22Rv1 (cell line): Measurements from ENCODE around the gene BSG.
"Not testable (repeated sequence)": the region's sequence is repeated elsewhere in the genome, so short reads cannot be mapped to it uniquely, and the experiment has no call there.

Source experiments
- H3K27ac ChIP-seq: fragments of 450-650 bp; 2 replicates; pipeline ENCODE4 v1.5.1; 2017
- ZFX ChIP-seq: fragments of 450-650 bp; IDR thresholded peaks from 2 replicates; pipeline ENCODE4 v1.6.1; 2017; ENCODE audit warnings: antibody characterized with exemption, borderline replicate concordance
- TF ChIP-seq, protein P1 (sequence below): fragments of 450-650 bp; IDR thresholded peaks from 2 replicates; pipeline ENCODE4 v1.5.1; 2017; ENCODE audit warnings: mild to moderate bottlenecking

The BSG gene

DNA sequence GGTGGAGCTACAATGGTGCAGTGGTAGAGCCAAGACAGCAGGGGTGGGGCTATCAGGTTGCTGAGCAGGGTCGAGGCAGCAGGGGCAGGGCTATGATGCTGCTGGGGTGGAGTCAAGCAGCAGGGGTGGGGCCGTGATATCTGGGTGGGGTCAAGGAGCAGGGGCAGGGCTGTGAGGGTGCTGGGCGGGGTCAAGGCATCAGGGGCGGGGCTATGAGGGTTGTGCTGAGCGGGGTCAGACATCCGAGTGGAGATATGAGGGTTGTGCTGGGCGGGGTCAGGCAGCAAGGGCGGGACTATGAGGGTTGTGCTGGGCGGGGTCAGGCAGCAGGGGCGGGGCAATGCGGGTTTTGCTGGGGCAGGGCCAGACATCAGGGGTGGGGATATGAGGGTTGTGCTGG, 32.0 kb downstream of the BSG start:
- TF ChIP-seq ZFX: no peak
- TF ChIP-seq, protein P1, sequence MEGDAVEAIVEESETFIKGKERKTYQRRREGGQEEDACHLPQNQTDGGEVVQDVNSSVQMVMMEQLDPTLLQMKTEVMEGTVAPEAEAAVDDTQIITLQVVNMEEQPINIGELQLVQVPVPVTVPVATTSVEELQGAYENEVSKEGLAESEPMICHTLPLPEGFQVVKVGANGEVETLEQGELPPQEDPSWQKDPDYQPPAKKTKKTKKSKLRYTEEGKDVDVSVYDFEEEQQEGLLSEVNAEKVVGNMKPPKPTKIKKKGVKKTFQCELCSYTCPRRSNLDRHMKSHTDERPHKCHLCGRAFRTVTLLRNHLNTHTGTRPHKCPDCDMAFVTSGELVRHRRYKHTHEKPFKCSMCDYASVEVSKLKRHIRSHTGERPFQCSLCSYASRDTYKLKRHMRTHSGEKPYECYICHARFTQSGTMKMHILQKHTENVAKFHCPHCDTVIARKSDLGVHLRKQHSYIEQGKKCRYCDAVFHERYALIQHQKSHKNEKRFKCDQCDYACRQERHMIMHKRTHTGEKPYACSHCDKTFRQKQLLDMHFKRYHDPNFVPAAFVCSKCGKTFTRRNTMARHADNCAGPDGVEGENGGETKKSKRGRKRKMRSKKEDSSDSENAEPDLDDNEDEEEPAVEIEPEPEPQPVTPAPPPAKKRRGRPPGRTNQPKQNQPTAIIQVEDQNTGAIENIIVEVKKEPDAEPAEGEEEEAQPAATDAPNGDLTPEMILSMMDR: no peak
- no peak overlapping the region for H3K27ac ChIP-seq

- not testable (repeated sequence) for H3K27ac ChIP-seq
Observed at GRCh38 chr19:605061-605971, 32.9 kb downstream of the BSG start.

DNA sequence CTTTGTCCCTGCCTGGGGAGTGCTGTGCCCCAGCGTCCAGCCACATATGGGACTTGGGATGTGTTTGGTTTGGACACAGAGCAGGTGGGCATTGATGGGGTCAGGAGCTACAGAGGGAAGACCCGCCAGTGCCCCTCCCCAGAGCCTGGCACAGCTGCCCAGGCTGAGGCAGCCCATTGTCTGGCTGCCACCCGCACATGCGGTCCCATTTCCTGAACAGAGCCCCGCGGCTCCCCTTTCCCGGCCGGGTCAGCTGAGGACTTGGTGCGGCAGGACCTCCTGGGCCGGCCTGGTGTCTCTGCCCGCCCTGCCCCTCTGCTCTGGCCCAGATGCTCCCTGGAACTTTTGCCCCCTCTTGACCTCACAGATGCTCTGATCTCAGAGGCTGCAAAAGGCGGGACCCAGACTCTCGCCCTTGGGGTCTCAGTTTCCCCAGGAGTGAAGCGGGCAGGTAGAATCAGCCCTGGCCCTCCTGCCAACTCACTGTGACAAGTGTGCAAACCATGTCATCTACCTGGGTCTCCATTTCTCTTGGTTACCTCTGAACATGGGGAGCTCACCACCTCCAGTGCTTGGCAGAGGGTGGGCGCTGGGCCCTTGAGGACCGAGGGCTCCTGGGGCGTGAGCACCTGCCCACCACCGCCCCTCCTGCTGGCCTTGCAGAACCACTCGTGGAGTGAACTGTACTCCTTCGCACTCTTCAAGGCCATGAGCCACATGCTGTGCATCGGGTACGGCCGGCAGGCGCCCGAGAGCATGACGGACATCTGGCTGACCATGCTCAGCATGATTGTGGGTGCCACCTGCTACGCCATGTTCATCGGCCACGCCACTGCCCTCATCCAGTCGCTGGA, 35.1 kb downstream of the BSG start:
- no peak overlapping the region for H3K27ac ChIP-seq

DNA sequence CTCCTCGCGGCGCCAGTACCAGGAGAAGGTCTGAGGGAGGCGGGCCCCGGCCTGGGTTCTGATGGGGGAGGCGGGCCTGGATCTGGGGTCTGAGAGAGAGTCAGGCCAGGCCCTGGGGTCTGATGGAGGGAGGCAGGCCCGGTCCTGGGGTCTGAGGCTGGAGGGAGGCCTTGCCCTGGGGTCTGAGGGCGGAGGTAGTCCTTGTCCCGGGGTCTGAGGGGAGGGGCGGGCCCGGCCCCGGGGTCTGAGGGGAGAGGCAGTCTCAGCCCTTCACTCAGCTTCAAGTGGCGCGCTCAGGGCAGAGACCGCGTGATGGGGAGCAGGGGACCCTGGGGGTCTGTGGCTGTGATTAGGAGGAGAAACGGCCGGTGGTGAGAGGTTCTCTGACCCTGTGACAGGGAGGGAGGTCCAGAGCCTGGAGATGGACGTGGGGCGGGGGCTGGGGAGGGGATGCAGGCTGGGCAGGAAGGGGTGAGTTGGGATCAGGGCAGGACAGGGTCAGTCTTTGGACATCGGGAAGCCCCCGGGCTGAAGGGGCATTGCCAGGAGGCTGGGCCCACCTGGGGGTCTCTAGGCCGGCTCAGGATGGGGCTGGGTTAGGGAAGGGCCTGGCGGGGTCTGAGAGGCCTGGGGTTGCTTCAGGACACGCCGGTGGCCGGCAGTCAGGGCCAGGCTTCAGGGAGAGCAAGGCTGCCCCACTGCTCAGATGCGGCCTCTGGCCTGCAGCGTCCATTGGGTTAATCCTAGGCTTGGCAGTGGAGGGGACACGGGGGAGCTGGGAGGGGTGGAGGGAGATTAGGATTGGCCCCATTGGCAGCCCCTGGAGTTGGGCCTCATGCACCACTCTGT, 36.0 kb downstream of the BSG start:
- TF ChIP-seq, protein P1: no peak
- TF ChIP-seq ZFX: no peak
- no peak overlapping the region for H3K27ac ChIP-seq

More for the DNA sequence above, 35.1 kb downstream of the BSG start:
- TF ChIP-seq ZFX: no peak
- TF ChIP-seq, protein P1: no peak

DNA sequence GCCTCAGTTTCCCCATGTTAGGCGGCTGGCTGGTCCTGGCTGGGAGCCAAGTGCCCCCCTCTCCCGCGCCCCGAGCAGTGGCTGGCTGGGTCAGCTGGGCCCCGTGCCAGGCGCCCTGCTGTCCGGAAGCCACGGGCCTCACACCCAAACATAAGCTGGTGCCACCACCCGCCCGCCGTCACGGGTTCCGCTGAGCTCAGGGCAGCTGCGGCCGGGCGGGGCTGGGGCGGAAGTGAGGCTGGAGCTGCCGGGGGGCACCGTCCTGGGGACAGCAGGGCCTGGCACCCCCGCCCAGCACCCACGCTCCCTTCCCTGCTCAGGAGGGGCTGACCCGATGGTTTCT, 36.6 kb downstream of the BSG start:
- no peak overlapping the region for H3K27ac ChIP-seq

GRCh38 chr19:610071-610800, 37.8 kb downstream of the BSG start:
- TF ChIP-seq ZFX: no peak
- TF ChIP-seq, protein P1: no peak
- H3K27ac ChIP-seq: no peak overlapping the region

More for the DNA sequence above, 36.6 kb downstream of the BSG start:
- TF ChIP-seq, protein P1: no peak
- TF ChIP-seq ZFX: no peak
